DND-41 (cell line): ENCODE results near the gene VAMP2.
A peak's percentile ranks its signal among the peaks of the same experiment; 100 is the strongest.

Experiments
- CTCF ChIP-seq: IDR thresholded peaks from 2 replicates; pipeline ENCODE4 v1.5.1; 2012; ENCODE audit warnings: borderline replicate concordance, low read length, moderate library complexity, mild to moderate bottlenecking; ENCODE audit not compliant: poor library complexity, severe bottlenecking; ENCODE audit errors: extremely low read depth
- EZH2 ChIP-seq: IDR thresholded peaks from 3 replicates; pipeline ENCODE4 v1.6.1; 2012; ENCODE audit warnings: borderline replicate concordance, low read depth, mild to moderate bottlenecking, moderate library complexity, low read length, inconsistent platforms; ENCODE audit not compliant: severe bottlenecking

- no peak for TF ChIP-seq EZH2
- peak; percentile 86 for TF ChIP-seq CTCF
Measured at GRCh38 chr17:8118769-8119580, 43.8 kb downstream of the VAMP2 start.
